SU-DHL-6 (cell line): Measurements from ENCODE around the gene LOXHD1.

Source experiments
- EZH2phosphoT487 ChIP-seq: fragments of 200-600 bp; sonication (generic), shearing (Covaris generic); conservative IDR thresholded peaks from 2 replicates; pipeline ENCODE4 v1.6.1; 2018; ENCODE audit warnings: mild to moderate bottlenecking, antibody characterized with exemption, low read length, moderate library complexity, mixed read lengths
- TF ChIP-seq, protein P1 (sequence below): fragments of 200-600 bp; sonication (generic); IDR thresholded peaks from one replicate; pipeline ENCODE4 v1.5.1; 2017; ENCODE audit warnings: antibody characterized with exemption, mild to moderate bottlenecking, low read length, moderate library complexity; ENCODE audit not compliant: insufficient read depth, poor library complexity, severe bottlenecking

DNA sequence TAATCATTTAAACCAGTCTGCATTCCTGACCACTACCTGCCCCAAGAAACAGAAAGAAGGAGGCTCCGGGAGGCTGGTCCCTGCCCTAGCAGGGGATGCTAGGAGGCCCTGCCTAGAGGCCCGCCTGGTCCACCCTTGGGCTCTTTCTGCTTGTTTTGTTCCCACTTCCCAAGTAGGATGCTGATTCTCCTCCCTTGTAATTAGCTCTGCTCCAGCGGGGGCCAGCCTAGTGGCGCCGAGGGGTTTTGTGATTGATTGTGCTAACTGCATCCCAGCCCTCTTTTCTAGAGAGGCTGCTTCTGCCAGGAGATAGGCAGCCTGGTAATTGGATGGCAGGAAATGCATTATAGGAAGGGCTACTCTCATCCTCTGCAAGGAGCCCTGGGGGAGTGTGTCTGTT is 220.0 kb downstream of the LOXHD1 start:
- TF ChIP-seq, protein P1, sequence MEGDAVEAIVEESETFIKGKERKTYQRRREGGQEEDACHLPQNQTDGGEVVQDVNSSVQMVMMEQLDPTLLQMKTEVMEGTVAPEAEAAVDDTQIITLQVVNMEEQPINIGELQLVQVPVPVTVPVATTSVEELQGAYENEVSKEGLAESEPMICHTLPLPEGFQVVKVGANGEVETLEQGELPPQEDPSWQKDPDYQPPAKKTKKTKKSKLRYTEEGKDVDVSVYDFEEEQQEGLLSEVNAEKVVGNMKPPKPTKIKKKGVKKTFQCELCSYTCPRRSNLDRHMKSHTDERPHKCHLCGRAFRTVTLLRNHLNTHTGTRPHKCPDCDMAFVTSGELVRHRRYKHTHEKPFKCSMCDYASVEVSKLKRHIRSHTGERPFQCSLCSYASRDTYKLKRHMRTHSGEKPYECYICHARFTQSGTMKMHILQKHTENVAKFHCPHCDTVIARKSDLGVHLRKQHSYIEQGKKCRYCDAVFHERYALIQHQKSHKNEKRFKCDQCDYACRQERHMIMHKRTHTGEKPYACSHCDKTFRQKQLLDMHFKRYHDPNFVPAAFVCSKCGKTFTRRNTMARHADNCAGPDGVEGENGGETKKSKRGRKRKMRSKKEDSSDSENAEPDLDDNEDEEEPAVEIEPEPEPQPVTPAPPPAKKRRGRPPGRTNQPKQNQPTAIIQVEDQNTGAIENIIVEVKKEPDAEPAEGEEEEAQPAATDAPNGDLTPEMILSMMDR = no peak
- TF ChIP-seq EZH2phosphoT487 = no peak
